SIG-M5 treated with dmso at 0.1 percent for 504 hours (cell line): ENCODE data around the gene PCDH9.

Experiments used
- DNase-seq: peaks from one replicate; lab custom pipeline; 2025; ENCODE audit not compliant: unreplicated experiment; lab: John Stamatoyannopoulos, UW

PCDH9 gene

DNA sequence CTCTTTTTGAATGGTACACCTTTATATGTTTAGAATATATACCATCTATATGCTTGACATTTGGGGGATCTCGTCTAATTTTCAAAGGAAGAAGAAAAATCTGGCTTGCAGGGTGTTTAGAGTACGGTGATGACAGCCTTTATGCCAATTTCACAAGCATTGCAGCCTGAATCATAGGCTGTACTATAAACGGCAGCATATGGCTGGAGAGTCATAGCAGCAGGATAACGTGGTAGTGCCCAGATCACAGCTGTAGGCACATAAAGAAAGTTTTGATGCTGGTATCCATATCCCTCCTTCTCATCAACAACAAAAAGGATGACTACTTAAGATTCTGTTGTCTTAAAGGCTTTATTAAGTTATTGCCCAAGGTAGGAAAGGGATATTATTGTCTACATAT is 253.0 kb downstream of the PCDH9 start:
- DNase-seq: no peak

DNA sequence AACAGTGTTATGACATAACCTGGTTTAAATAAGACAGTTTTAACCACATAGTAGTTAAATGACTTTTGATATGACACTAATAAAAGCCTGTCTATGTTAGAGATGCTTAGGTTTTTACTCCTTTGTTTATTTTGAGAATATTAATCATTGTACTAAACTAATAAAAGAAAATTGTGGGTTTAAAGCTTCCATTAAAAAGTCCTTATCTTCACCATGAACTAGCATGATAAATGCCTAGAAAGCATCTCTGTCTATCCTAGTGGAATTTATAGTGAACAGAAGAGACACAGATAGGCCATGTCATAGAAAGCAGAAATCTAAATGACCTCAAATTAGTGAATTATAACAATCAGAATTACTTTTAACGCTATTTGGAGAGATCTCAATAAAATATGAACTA is 255.2 kb downstream of the PCDH9 start:
- no peak for DNase-seq

DNA sequence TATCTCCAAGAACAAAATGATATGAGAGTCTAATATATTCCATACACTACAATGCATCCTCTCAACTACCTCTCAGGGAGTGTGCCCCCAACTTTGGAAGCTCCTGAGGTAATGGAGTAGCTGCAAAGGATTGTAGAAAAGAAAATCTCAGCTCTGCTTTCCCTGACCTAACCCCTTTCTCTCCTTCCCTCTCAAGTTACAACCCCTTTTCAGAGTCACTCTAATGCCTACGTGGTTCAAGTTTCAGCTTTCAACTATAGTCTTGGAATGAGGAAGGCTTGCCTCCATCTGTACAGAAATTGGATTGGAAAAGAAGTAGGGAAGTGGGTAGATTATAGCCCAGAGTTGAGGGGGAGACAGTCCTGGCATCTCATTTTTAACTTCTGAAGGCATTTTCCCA is 256.0 kb downstream of the PCDH9 start:
- no peak for DNase-seq

DNA sequence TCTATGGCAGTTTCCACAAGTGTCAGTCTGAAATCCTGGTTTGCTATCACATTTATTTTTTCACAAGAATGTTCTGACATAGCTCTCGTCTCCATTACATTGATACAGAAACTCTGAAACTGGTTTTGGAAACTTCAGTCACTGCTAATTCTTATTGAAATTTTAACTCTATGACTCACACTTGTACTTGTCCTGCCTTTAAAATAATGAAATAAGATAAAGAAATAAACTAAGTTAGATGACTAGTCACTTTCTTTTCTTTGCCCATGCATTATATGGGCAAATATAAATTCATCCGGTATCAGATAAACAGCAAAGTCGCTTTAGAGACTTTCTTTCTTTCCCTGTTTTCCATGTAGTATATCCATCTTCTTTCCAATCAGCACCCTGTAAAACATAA is 257.5 kb downstream of the PCDH9 start:
- no peak for DNase-seq

DNA sequence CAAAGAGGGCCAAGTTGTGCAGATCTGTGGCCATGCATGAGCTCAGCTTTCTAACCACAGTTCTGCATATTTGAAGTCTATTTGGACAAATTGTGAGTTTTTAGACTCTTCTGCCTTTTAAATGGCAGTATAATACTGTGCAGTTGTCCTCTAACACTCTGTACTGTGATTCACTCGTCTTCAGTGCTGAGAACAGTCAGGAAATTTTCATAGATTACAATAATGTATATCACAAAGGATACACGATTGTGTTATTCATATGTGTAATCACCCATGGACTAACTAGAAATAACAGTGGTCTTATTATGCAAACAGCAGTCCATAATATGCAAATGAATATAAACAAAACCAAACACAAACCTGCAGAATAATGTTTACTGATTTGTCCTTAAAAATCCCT is 259.1 kb downstream of the PCDH9 start:
- no peak for DNase-seq

DNA sequence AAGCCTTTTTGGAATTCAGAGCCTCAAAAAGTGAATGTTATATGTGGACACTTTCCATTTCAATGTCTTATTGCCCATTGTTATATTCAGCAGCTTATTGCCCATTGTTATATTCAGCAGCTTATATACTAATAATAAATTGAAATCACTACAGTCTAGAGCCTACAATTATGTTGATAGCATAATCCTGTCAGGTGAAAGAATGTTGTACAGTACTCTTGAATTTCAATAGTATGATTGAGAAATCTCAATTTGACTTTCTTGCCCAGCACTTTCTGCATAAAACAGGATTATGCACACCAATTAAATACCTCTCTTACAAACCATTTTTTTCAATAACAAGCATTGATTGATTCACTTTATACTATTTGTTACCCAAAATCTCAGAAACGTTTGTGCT is 260.8 kb downstream of the PCDH9 start:
- no peak for DNase-seq

DNA sequence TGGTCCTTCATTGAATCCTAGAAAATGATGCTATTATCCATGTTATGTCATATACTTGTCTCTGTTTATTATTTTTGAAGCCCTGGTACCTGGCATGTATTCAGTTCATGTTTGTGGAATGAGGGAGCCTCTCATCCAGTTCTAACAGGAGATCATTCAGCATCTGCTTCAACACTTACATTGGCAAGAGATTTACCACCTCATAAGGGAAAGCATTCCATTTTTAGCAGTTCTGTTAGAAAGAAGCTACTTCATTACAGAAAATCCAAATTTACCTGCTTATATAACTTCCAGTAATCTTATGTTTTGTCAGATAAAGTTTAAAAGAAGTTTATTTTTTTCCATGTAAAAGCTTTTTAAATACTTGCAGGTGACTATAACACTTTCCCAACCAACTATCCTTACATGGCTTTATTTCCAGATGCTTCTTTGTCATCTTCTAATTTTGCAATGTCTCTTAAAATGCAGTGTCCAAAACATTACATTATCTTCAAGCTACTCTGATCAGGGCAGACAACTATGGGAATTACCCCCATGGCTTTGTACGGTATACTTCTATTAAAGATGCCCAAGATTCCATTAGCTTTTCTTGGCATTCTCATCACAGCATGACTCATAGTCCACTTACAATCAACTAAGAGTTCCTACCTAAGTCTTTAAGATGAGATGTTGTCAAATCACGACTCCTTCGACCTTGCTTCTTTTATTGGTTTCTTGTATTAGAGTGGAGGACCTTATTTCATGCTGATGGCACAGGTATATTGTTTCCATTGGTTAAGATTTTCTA is 262.1 kb downstream of the PCDH9 start:
- no peak for DNase-seq

DNA sequence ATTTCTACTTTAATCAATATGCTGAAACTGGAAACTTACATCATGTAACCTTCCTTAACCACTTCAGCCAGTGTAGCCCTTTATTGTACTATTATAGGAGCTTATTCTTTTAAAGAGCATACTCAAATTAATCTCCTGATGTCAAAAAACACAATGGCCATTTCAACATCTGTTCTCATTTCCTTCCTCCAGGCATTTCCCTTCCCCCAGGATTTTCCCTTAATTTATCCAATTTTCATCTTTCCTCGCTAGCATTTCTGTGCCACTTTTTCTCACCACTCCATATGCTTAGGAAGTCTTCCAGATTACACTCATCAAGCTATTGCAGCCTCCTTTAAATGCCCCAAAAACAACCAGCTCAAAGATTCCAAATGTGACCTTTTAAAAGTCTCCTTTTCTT is 265.0 kb downstream of the PCDH9 start:
- DNase-seq: no peak

DNA sequence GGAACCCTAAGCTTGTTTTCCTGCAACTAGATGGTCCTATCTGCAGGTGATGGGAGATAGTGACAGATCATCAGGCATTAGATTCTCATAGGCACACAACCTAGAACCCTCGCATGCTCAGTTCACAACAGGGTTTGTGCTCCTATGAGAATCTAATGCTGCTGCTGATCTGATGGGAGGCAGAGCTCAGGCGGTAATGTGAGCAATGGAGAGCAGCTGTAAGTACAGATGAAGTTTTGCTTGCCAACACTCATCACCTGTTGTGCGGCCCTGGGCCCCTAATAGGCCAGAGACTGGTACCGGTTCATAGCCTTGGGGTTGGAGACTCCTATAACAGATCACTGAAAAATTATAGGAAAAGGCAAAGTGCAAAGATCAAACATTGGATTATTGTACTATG is 267.2 kb downstream of the PCDH9 start:
- DNase-seq: no peak

DNA sequence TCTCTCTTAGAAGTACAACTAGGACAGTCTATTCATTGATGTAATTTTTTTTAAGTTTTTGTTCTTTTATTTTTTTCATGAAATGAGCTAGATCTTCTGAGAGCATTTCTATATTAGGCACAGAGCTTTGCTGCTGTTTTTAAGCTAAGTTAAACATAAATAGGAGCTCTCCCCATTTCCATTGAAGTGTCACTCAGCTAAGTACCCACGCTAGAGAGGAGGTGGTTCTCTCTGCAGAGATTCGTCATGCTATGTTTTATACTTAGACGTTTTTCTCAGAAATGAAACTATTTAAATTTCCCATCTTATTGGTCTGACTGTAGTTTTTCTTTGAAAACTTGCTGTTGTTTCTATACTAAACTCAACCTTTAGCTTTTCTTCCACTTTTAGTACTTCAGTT is 271.5 kb downstream of the PCDH9 start:
- no peak for DNase-seq

DNA sequence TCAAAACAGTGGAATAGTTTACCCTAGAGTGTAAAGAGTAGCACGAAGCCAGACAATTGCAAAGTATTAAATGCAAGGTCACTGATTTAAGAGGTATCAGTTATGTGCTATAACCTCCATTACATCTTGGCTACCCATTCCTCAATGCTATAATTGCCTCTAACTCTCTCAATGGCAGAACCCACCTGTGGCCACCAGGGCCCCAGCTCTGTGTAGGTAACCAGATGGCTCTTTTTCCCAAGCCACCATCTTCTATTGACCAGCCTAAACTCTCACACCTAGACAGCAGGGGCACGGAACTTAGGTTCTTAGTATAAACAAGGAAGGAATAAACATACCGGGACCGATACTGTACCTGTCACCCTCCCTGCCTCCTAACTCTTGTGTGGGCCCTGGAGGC is 277.6 kb downstream of the PCDH9 start:
- no peak for DNase-seq

DNA sequence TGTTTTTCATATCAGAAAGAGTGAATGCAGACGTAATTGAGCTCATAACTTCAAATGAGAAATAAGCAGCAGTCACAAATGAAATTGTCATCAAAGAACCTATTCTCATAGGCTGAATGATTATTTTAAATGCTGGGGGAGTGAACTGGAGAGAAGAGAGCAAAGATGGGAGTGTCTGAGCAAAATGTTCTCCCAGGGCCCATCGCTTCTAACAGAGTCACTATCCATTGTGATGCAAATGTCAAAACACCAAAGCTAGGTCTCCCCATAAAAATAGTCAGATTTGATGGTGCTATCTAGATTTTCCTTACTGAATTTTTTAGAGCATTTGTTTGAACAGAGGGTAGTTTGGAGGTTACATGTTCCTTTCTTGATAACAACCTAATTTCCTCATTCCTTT is 278.7 kb downstream of the PCDH9 start:
- no peak for DNase-seq

DNA sequence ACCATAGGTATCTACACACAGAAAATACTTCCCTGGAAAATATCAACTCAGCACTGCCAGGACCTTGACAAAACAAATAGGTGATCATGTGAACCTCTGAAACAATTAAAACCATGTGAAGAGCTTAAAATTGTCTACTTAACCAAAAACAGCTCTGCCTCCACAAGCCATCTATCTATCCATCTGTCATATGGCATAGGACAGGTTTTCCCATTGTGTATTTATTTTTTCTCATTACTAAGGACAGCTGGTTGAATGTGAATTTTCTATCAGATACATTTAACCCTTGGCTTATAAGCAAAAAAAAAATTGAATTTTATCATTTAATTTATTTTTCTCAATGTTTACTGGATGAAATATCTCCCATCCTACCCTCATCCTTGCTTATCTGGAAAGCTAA is 279.5 kb downstream of the PCDH9 start:
- no peak for DNase-seq

DNA sequence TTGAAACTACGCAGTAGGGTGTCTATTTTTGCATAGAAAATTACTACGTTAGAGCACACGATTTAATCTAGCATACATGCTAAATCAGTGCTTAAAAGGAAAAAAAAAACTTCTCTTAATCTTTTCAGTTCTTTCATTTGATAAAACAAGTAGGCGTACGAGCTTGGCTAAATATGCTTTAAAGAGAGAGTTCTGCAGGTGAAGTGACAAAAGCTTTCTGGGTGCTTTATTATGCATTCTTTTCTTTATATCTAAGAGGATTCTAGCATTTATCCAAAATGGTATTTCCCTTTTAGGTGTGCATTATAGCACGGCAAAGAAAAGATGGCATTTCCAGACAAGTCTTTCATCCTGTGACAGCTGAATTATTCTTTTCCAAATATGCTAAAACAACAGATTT is 281.2 kb downstream of the PCDH9 start:
- DNase-seq: no peak

DNA sequence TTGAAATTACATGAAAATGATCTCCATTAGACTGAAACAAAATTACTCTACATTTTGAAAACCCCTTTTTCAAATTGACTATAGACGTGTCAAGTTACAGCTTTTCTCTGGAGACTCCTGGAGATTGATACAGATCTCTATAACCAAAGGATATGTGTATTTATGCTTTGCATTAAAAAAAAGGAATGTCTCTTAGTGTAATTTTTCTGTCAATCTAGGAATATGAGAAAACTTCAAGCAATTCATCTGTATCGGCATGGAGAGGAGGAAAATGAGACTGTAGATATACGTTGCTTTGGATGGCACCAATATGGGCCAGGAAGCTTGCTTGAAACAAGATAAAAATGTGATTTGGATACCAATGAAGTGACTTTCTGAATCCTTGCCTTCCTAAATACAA is 286.6 kb downstream of the PCDH9 start:
- DNase-seq: no peak

DNA sequence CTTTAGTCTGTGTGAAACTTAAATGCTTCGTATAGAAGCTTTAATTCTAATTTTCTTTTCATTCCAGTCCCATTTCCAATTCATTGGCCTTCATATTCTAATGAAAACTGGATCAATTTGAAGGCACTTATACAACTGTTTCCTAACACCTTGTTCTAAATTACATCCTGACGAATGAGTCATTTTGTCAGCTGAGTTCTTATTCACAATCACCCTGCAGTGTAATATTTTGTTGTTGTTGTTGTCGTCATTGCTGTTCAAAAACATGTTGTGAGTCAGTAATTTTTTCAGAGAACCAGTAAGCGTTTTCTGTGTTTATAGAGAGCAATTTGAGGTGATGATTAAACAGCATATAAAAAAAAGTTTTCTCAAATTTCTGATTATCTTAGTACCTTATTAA is 290.0 kb downstream of the PCDH9 start:
- DNase-seq: no peak

DNA sequence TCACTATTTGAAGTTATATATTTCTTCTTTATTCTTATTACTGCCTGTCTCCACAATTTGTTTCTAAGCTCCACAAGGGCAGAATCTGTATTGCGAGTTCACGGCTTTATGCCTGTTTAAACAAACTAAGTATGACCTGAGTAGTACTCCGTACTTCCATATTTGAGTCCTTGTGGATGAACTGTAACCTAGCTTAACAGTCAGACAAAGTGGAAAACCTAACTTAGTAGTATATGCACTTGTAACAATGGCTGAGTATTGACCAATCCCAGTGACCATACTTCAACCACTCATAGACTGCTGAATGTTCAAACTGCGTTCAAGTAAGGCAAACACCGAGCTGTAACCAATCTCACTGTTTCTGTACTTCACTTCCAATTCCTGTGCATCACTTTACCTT is 292.7 kb downstream of the PCDH9 start:
- DNase-seq: no peak

DNA sequence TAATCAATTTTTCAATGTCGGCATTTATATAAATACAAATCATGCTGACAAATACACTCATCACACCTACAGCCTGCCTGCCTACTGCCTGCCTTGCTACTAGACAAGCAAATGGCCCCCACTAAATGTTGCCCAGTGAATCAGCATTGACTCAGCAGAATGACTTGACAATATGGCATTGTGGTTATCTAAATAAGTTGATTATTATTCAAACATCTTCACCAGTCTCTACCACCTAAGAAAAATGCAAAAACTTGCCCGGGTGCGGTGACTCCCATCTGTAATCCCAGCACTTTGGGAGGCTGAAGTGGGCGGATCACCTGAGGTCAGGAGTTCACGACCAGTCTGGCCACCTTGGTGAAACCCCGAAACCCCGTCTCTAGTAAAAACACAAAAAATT is 296.1 kb downstream of the PCDH9 start:
- DNase-seq: no peak

DNA sequence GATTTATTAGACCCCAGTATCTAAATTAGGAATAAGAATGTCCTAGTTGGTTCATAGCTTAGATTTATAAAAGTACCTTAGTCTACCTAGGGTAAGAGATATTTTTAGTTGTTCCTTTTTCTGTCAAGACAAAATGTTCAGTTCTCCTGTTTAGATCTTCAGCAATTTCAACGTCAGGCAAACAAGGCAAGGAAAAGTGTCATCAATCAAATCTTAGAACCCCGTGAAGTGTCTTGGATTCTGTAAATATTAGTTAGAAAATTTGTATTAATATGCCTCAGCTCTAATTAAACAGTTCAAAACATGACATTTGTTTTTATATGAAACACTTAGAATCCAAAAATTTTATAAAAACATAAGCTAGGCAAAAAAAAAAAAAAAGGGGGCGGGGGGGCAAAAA is 296.6 kb downstream of the PCDH9 start:
- no peak for DNase-seq

DNA sequence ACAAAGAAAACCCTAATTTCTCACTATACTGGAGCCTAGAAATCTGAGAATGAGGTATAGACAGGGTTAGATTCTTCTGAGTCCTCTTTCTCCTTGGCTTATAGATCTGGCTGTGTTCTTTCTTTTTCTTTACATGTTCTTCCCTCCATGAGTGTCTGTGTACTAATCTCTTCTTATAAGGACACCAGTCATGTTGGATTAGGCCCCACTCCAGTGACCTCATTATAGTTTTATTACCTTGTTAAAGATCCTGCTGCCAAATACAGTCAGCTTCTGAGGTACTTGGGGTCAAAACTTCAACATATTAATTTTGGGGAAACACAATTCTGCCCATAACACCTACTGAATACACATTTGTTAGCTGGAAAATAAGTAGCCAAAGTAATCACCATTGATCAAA is 302.6 kb downstream of the PCDH9 start:
- DNase-seq: no peak

DNA sequence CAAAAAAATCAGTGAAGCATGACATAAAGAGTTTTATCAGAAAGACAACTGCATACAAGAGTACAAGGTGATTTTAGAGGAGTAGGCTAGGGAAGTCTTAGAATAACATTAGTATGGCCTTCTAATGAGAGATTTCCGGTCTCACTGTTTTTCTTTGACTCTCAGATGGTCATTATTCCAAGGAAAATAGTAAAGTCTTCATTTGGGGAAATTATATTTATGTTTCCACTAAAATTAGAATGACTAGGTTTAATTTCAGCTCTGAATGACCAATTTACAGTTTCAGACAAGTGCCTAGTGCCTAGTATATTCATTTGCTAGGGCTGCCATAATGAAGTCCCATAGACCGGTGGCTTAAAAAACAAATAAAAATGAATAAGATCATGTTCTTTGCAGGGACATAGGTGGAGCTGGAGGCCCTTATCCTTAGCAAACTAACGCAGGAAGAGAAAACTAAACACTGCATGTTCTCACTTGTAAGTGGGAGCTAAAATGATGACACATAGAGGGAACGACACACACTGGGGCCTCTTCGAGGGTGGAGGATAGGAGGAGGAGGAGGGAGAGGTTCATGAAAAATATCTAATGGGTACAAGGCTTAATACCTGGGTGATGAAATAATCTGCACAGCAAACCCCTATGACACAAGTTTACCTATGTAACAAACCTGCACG is 303.1 kb downstream of the PCDH9 start:
- DNase-seq: no peak

DNA sequence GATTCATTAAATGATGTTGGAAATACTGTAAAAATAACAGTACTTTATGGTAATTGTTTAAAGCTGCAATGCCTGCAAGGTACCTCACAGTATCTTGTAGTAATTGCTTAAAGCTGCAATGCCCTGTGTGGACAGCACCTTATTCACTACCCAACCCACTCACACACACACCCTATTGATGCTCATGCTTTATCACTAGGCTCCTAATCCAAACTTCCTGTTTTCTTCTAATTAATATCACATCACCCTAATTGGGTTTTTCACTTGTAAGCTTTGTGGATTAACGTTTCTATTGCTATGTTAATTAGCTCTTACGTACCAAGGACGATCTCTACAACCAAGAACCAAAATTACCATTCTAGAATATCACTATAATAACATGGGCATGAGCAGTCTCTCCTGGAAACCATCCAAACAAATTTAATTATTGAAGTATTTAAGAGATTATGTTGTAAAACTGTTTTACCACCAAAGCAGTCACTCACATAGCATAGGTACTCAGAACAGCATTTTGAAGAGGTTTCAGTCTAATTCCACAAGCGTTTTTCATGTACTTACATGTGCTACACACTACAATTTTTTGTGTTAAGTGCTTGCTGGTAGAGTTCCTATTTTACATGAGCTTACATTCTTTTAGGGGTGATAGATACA is 303.8 kb downstream of the PCDH9 start:
- DNase-seq: no peak
